IMR-90 (cell line): ENCODE measurements around the gene PFDN5.
A peak's percentile ranks its signal among the peaks of the same experiment; 100 is the strongest.

Source experiments
- CEBPB ChIP-seq: IDR thresholded peaks from 2 replicates; pipeline ENCODE4 v1.6.1; 2012; ENCODE audit warnings: low read depth, low read length, improper control_type of control experiment
- FOS ChIP-seq: fragments of 150-350 bp; IDR thresholded peaks from 2 replicates; pipeline ENCODE4 v1.6.1; 2016; ENCODE audit warnings: low read depth, low read length
- MAFK ChIP-seq: IDR thresholded peaks from 2 replicates; pipeline ENCODE4 v1.6.1; 2012; ENCODE audit warnings: low read depth, low read length, improper control_type of control experiment
- MAZ ChIP-seq: IDR thresholded peaks from 2 replicates; pipeline ENCODE4 v1.6.1; 2012; ENCODE audit warnings: low read depth, mild to moderate bottlenecking, low read length, improper control_type of control experiment, moderate library complexity, borderline replicate concordance
- MXI1 ChIP-seq: IDR thresholded peaks from 2 replicates; pipeline ENCODE4 v1.6.1; 2012; ENCODE audit warnings: low read depth, mild to moderate bottlenecking, low read length, moderate library complexity, borderline replicate concordance
- POLR2A ChIP-seq: IDR thresholded peaks from 2 replicates; pipeline ENCODE4 v1.6.1; 2012; ENCODE audit warnings: mild to moderate bottlenecking, low read depth, low read length
- RAD21 ChIP-seq: IDR thresholded peaks from 2 replicates; pipeline ENCODE4 v1.6.1; 2012; ENCODE audit warnings: low read length, improper control_type of control experiment
- RCOR1 ChIP-seq: IDR thresholded peaks from 2 replicates; pipeline ENCODE4 v1.6.1; 2012; ENCODE audit warnings: mild to moderate bottlenecking, low read length, improper control_type of control experiment; ENCODE audit not compliant: insufficient replicate concordance
- RFX5 ChIP-seq: IDR thresholded peaks from 2 replicates; pipeline ENCODE4 v1.8.0; 2012; ENCODE audit warnings: low read depth, mild to moderate bottlenecking, low read length, moderate library complexity
- TF ChIP-seq, protein P1 (sequence below): conservative IDR thresholded peaks from 2 replicates; pipeline ENCODE4 v1.5.1; 2012; ENCODE audit warnings: mild to moderate bottlenecking, low read depth, low read length, improper control_type of control experiment
- TF ChIP-seq, protein P2 (sequence below): fragments of 150-350 bp; IDR thresholded peaks from 2 replicates; pipeline ENCODE4 v1.6.1; 2016; ENCODE audit warnings: low read depth, mild to moderate bottlenecking, low read length, moderate library complexity, borderline replicate concordance
- TF ChIP-seq, protein P3 (sequence below): fragments of 150-350 bp; IDR thresholded peaks from 2 replicates; pipeline ENCODE4 v1.6.1; 2017; ENCODE audit warnings: mild to moderate bottlenecking, antibody characterized with exemption, low read length, low read depth

DNA sequence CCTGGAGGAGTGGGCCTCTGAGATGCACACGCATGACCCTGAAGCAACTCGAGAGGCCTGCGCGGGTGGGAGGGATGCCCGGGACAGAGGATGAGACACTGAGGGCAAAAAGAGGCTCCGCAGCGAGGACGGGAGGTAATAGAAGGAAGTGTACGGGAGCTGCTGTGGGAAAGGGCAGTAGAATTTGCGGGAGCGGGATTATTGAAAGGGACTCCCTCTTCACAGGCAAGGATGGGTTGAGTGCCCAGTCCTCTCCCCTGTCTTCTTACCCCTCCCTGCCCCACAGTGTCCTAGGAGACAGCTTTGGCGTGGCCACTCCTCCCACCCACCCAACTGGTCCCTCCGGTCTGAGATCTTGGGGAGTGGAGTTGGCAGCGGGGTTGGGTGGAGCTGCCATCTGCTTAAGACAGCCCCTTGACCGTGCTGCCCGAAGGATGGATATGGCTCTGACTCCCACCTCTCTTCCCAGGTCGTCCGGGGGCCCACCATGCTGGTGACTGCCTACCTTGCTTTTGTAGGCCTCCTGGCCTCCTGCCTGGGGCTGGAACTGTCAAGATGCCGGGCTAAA is 42.9 kb upstream of the PFDN5 start:
- TF ChIP-seq, protein P1, sequence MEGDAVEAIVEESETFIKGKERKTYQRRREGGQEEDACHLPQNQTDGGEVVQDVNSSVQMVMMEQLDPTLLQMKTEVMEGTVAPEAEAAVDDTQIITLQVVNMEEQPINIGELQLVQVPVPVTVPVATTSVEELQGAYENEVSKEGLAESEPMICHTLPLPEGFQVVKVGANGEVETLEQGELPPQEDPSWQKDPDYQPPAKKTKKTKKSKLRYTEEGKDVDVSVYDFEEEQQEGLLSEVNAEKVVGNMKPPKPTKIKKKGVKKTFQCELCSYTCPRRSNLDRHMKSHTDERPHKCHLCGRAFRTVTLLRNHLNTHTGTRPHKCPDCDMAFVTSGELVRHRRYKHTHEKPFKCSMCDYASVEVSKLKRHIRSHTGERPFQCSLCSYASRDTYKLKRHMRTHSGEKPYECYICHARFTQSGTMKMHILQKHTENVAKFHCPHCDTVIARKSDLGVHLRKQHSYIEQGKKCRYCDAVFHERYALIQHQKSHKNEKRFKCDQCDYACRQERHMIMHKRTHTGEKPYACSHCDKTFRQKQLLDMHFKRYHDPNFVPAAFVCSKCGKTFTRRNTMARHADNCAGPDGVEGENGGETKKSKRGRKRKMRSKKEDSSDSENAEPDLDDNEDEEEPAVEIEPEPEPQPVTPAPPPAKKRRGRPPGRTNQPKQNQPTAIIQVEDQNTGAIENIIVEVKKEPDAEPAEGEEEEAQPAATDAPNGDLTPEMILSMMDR = no peak
- TF ChIP-seq POLR2A (no peak), RAD21 (no peak), MXI1 (no peak; the same call in 1 of the 2 replicates), RFX5 (no peak), RCOR1 (no peak), CEBPB (no peak), MAZ (no peak), MAFK (no peak), FOS (no peak)
- TF ChIP-seq, protein P2, sequence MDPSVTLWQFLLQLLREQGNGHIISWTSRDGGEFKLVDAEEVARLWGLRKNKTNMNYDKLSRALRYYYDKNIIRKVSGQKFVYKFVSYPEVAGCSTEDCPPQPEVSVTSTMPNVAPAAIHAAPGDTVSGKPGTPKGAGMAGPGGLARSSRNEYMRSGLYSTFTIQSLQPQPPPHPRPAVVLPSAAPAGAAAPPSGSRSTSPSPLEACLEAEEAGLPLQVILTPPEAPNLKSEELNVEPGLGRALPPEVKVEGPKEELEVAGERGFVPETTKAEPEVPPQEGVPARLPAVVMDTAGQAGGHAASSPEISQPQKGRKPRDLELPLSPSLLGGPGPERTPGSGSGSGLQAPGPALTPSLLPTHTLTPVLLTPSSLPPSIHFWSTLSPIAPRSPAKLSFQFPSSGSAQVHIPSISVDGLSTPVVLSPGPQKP = no peak
- TF ChIP-seq, protein P3, sequence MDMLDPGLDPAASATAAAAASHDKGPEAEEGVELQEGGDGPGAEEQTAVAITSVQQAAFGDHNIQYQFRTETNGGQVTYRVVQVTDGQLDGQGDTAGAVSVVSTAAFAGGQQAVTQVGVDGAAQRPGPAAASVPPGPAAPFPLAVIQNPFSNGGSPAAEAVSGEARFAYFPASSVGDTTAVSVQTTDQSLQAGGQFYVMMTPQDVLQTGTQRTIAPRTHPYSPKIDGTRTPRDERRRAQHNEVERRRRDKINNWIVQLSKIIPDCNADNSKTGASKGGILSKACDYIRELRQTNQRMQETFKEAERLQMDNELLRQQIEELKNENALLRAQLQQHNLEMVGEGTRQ = 0 out of 2 replicates have a peak, but pooled peaks have one; percentile 3
